Measurements from ENCODE around the gene KRTAP5-4.

GRCh38 chr11:1669546-1670218, 47.7 kb upstream of the KRTAP5-4 start:
- TF ChIP-seq POLR2AphosphoS5 (IDR thresholded peaks at IDR 0.05; ENCODE audit: borderline replicate concordance, low read depth, low read length) (no peak), EZH2 (IDR thresholded peaks at IDR 0.05) (no peak), FOXP2 (optimal IDR thresholded peaks at IDR 0.05; ENCODE audit: control extremely low read depth, extremely low read length, insufficient read depth) (no peak)
